Thyroid gland (tissue), 4 donors: ENCODE measurements around the gene PCDHGA1.

ENCODE experiments used
- POLR2A ChIP-seq, 2 donors: fragments of 450-650 bp; IDR thresholded peaks; one replicate each; pipeline ENCODE4 v1.6.1; 2017; ENCODE audit warnings: antibody characterized with exemption in 2 of 2, mild to moderate bottlenecking in 2 of 2, moderate library complexity in 1 of 2
- TF ChIP-seq, protein P1 (sequence below), 6 experiments: fragments of 200-600 bp in 3 of 6; fragments of 450-650 bp in 3 of 6; sonication (generic) in 3 of 6; IDR thresholded peaks; one replicate each; pipeline ENCODE4 v1.5.1; 2016 to 2019; ENCODE audit warnings: antibody characterized with exemption in 6 of 6, mild to moderate bottlenecking in 2 of 6, inconsistent platforms in 1 of 6, moderate library complexity in 1 of 6

DNA sequence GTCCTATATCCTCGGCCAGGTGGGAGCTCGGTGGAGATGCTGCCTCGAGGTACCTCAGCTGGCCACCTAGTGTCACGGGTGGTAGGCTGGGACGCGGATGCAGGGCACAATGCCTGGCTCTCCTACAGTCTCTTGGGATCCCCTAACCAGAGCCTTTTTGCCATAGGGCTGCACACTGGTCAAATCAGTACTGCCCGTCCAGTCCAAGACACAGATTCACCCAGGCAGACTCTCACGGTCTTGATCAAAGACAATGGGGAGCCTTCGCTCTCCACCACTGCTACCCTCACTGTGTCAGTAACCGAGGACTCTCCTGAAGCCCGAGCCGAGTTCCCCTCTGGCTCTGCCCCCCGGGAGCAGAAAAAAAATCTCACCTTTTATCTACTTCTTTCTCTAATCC is 147.5 kb downstream of the PCDHGA1 start:
- TF ChIP-seq, protein P1, sequence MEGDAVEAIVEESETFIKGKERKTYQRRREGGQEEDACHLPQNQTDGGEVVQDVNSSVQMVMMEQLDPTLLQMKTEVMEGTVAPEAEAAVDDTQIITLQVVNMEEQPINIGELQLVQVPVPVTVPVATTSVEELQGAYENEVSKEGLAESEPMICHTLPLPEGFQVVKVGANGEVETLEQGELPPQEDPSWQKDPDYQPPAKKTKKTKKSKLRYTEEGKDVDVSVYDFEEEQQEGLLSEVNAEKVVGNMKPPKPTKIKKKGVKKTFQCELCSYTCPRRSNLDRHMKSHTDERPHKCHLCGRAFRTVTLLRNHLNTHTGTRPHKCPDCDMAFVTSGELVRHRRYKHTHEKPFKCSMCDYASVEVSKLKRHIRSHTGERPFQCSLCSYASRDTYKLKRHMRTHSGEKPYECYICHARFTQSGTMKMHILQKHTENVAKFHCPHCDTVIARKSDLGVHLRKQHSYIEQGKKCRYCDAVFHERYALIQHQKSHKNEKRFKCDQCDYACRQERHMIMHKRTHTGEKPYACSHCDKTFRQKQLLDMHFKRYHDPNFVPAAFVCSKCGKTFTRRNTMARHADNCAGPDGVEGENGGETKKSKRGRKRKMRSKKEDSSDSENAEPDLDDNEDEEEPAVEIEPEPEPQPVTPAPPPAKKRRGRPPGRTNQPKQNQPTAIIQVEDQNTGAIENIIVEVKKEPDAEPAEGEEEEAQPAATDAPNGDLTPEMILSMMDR (IDR thresholded peaks at IDR 0.05), result no peak
- no peak for TF ChIP-seq POLR2A (IDR thresholded peaks at IDR 0.05)
